ENCODE results near the gene BBOX1. TPM values are rescaled to one million over a fixed set of nuclear protein-coding genes. Genes with fewer than 3 reads are reported as not detected.

The BBOX1 gene
- polyA plus RNA-seq, 3 donors = not detected

DNA sequence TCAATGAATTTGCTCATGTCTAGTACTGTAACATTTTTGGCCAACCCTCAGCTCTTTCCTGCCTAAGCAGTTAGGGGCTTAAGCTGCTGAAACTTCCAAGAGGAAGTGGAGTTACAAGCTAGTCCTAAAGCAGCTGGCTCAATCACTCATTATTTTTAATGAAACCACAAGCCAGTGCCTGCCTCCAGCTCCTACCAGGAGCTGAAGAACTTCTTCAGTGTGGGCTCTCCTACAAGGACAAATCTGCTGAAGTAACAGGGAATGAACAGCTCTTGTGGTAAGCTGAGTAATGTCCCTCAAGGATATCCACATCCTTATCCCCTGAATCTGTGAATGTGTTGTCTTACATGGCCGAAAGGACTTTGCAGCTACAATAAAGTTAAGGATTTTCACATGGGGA lies 112.5 kb downstream of the BBOX1 start:
- Histone ChIP-seq H3K9ac (ENCODE audit: insufficient read depth, low read length, poor library complexity, severe bottlenecking) (no peak overlapping the region), H3K27me3 (ENCODE audit: control insufficient read depth in 2 of 2, insufficient read depth in 2 of 2, low read length in 2 of 2) (no peaks in the 10 kb centered on the region), H3K27ac (ENCODE audit: low read depth in 1 of 2, low read length in 2 of 2) (no peak overlapping the region), H3K9me3 (replicated peaks in 1 of 2; ENCODE audit: control insufficient read depth in 1 of 2, insufficient read depth in 1 of 2, low read length in 2 of 2) (no peaks in the 10 kb centered on the region), H3K4me1 (ENCODE audit: control insufficient read depth in 1 of 2, insufficient read depth in 2 of 2, low read length in 2 of 2) (no peaks in the 10 kb centered on the region), H3K4me2 (replicated peaks; ENCODE audit: extremely low read depth, low read length, poor library complexity, severe bottlenecking) (no peak overlapping the region), H3K79me2 (ENCODE audit: insufficient read depth, low read length) (no peaks in the 10 kb centered on the region), H4K20me1 (ENCODE audit: insufficient read depth, low read length) (no peaks in the 10 kb centered on the region), H3K4me3 (replicated peaks in 1 of 3; ENCODE audit: low read depth in 2 of 3, low read length in 3 of 3) (no peak overlapping the region), H3K36me3 (replicated peaks in 1 of 2; ENCODE audit: control insufficient read depth in 1 of 2, insufficient read depth in 2 of 2, low read length in 2 of 2) (no peaks in the 10 kb centered on the region), H2AFZ (ENCODE audit: insufficient read depth, low read depth, low read length, poor library complexity, severe bottlenecking) (no peak overlapping the region)
- intact Hi-C loops (cut with micrococcal nuclease) = no loop called here
- TF ChIP-seq, protein P1, sequence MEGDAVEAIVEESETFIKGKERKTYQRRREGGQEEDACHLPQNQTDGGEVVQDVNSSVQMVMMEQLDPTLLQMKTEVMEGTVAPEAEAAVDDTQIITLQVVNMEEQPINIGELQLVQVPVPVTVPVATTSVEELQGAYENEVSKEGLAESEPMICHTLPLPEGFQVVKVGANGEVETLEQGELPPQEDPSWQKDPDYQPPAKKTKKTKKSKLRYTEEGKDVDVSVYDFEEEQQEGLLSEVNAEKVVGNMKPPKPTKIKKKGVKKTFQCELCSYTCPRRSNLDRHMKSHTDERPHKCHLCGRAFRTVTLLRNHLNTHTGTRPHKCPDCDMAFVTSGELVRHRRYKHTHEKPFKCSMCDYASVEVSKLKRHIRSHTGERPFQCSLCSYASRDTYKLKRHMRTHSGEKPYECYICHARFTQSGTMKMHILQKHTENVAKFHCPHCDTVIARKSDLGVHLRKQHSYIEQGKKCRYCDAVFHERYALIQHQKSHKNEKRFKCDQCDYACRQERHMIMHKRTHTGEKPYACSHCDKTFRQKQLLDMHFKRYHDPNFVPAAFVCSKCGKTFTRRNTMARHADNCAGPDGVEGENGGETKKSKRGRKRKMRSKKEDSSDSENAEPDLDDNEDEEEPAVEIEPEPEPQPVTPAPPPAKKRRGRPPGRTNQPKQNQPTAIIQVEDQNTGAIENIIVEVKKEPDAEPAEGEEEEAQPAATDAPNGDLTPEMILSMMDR (IDR thresholded peaks at IDR 0.05) = no peak
- Mint-ChIP-seq H3K27me3 (ENCODE audit: low read depth in 3 of 3) (no peaks in the 10 kb centered on the region), H3K4me1 (no peaks in the 10 kb centered on the region), H3K27ac (no peak overlapping the region), H3K9me3 (no peaks in the 10 kb centered on the region), H3K36me3 (no peaks in the 10 kb centered on the region), H3K4me3 (no peak overlapping the region)
- WGBS (ENCODE audit: insufficient coverage) = no CpG with 5 or more reads among the region's 1 CpG
- DNase-seq = no peak

DNA sequence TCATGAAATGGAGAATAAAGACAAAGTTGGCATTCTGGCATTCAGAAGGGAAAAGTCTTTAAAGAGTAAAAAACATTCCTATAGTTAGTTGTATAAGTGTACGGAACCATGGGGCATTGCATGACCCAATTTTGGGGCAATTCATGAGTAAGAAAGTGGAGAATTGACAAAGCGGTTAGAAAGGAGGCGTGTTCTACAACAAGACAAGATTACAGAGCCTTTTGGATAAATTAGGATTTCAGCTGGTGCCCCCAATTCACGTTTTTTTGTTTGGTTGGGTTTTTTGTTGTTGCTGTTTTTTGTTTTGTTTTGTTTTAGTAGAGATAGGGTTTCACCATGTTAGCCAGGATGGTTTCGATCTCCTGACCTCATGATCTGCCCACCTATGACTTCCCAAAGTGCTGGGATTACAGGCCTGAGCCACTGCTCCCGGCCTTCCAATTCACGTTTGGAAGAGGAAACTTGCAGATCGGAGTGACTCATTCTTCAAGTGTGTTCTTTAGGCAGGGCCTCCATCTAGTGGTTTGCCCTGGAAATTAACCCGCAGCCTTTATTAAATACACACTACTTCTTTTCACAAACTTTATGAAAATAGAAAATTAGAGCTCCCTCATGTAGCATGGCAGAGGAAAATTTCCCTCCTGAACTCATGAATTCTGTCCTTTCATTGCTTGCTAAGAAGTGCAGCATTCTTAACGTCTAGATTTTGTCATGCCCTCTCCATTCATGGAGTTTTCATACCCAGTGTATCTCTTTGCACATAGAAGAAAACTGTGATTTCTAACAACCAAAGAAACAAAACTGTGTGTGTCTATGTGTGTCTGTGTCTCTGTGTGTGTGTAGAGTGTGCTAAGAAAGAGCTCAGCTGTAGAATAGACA lies 118.1 kb downstream of the BBOX1 start:
- Histone ChIP-seq H3K79me2 (ENCODE audit: insufficient read depth, low read length) (no peaks in the 10 kb centered on the region), H3K4me3 (replicated peaks in 1 of 3; ENCODE audit: low read depth in 2 of 3, low read length in 3 of 3) (no peak overlapping the region), H2AFZ (ENCODE audit: insufficient read depth, low read depth, low read length, poor library complexity, severe bottlenecking) (no peak overlapping the region), H3K27me3 (ENCODE audit: control insufficient read depth in 2 of 2, insufficient read depth in 2 of 2, low read length in 2 of 2) (no peaks in the 10 kb centered on the region), H3K27ac (ENCODE audit: low read depth in 1 of 2, low read length in 2 of 2) (no peak overlapping the region), H3K4me1 (ENCODE audit: control insufficient read depth in 1 of 2, insufficient read depth in 2 of 2, low read length in 2 of 2) (no peaks in the 10 kb centered on the region), H3K9me3 (replicated peaks in 1 of 2; ENCODE audit: control insufficient read depth in 1 of 2, insufficient read depth in 1 of 2, low read length in 2 of 2) (no peaks in the 10 kb centered on the region), H3K36me3 (replicated peaks in 1 of 2; ENCODE audit: control insufficient read depth in 1 of 2, insufficient read depth in 2 of 2, low read length in 2 of 2) (no peaks in the 10 kb centered on the region), H4K20me1 (ENCODE audit: insufficient read depth, low read length) (no peaks in the 10 kb centered on the region), H3K9ac (ENCODE audit: insufficient read depth, low read length, poor library complexity, severe bottlenecking) (no peak overlapping the region), H3K4me2 (replicated peaks; ENCODE audit: extremely low read depth, low read length, poor library complexity, severe bottlenecking) (no peak overlapping the region)
- Mint-ChIP-seq H3K9me3 (no peaks in the 10 kb centered on the region), H3K27me3 (ENCODE audit: low read depth in 3 of 3) (peaks cover 0 to 4% (median 0%) of the 10 kb centered on the region in 3 donors), H3K27ac (no peak overlapping the region), H3K36me3 (no peaks in the 10 kb centered on the region), H3K4me3 (no peak overlapping the region), H3K4me1 (no peaks in the 10 kb centered on the region)
- intact Hi-C loops (cut with micrococcal nuclease) = no loop called here
- WGBS (ENCODE audit: insufficient coverage) = 46% methylated on average over 6 of the region's 10 CpGs
- DNase-seq = no peak
- TF ChIP-seq, protein P1 (IDR thresholded peaks at IDR 0.05) = peak; percentile 24

Measured in CD14-positive monocyte (primary cell).